Prostate gland (tissue), 2 donors: Measurements from ENCODE around the gene CNOT8.

Experiments
- CTCF ChIP-seq, 4 experiments: fragments of 200-600 bp in 2 of 4; fragments of 450-650 bp in 2 of 4; sonication (generic) in 2 of 4; IDR thresholded peaks; 1 replicate in 3 of 4; 2 replicates in 1 of 4; pipeline ENCODE4 v1.5.1; 2016 to 2019; ENCODE audit warnings: antibody characterized with exemption in 4 of 4, mild to moderate bottlenecking in 2 of 4, moderate library complexity in 2 of 4
- POLR2A ChIP-seq: fragments of 450-650 bp; IDR thresholded peaks from one replicate; pipeline ENCODE4 v1.6.1; 2016; ENCODE audit warnings: antibody characterized with exemption, mild to moderate bottlenecking

DNA sequence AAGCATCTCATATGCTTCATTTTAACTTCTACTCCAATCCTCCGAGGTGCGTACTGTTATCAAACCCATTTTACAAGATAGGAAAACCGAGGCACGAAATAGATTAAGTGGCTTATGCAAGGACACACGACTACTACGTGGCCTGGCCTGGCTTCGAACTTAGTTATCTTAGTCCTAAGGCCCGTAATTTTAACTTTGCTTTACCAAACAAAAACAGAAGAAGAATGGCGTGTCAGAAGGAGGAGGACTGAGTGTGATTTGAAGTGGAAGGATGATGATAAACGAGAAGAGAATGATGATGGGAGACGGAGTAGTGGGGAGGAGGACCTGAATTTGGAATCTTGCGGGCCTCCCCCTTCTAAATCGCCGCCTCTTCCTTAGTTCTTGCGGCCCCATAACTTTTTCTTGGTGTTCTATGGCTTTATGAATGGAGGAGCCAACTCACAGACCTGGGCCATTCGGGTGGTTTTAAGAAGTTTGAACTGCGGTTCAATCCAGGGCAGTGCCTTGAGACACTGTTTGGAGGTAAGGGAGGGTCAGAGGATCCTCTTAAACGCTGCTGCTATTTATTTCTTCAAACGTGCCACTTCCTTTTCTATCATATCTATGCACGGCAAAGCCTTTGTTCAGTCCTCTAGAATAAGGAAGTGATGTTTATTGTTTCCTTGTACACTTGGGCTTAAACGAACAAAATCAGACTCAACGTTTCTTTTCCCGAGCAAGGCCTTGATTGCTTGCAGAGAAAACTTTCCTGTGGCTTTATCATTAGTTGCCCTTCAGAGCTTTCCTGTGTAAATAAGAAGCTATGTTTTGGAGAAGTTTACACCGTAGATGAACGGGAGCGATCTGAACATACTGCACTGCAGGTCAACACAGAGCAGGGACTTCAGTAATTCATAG is 795 bp downstream of the CNOT8 start:
- TF ChIP-seq CTCF (IDR thresholded peaks at IDR 0.05): no peak
- no peak for TF ChIP-seq POLR2A
